Measurements from ENCODE around the gene MSL3.

- no peak for TF ChIP-seq FOXM1 (IDR thresholded peaks at IDR 0.05; ENCODE audit: borderline replicate concordance, low read depth)
- no peak for TF ChIP-seq REST (IDR thresholded peaks at IDR 0.05; ENCODE audit: low read depth)
- no peak for TF ChIP-seq EP300 (IDR thresholded peaks at IDR 0.05; ENCODE audit: borderline replicate concordance)
- no peak for TF ChIP-seq EGR1 (IDR thresholded peaks at IDR 0.05)
- TF ChIP-seq TEAD4 (IDR thresholded peaks at IDR 0.05): no peak
Measured at GRCh38 chrX:11789809-11790208, 31.8 kb downstream of the MSL3 start.
